Bronchial epithelial cell (primary cell): Measurements from ENCODE around the gene LASP1NB.

Experiments used
- DNase-seq: peaks from one replicate; pipeline ENCODE4 v3.0.0-alpha.2; 2010; ENCODE audit warnings: low read depth
- FAIRE-seq: peaks from 2 replicates; lab custom pipeline; 2011; peaks lifted over from hg19 to GRCh38; lab: Jason Lieb, UNC
- H3K27me3 ChIP-seq: 2 replicates; pipeline ENCODE4 v1.5.1; 2011; ENCODE audit warnings: low read length; ENCODE audit not compliant: control insufficient read depth, insufficient read depth
- H3K36me3 ChIP-seq: 2 replicates; pipeline ENCODE4 v1.5.1; 2011; ENCODE audit warnings: low read length; ENCODE audit not compliant: control insufficient read depth, insufficient read depth
- H3K4me3 ChIP-seq: 2 replicates; pipeline ENCODE4 v1.5.1; 2011; ENCODE audit warnings: mild to moderate bottlenecking, low read depth, low read length, control low read depth
- CTCF ChIP-seq: IDR thresholded peaks from 2 replicates; pipeline ENCODE4 v1.5.1; 2011; ENCODE audit warnings: mild to moderate bottlenecking, moderate library complexity, low read length, control low read depth, inconsistent platforms; ENCODE audit not compliant: insufficient read depth, severe bottlenecking

The LASP1NB gene

GRCh38 chr17:38893607-38894006, 31.8 kb upstream of the LASP1NB start:
- no peak for FAIRE-seq
- no peaks in the 10 kb centered on the region for H3K27me3 ChIP-seq
- DNase-seq, result no peak
- no peak overlapping the region for H3K4me3 ChIP-seq
- no peak for TF ChIP-seq CTCF
- H3K36me3 ChIP-seq, result peaks cover 39% of the 10 kb centered on the region

- H3K27me3 ChIP-seq, result no peaks in the 10 kb centered on the region
- peaks cover 44% of the 10 kb centered on the region for H3K36me3 ChIP-seq
- no peak for FAIRE-seq
Measured at GRCh38 chr17:38894276-38894675, 31.1 kb upstream of the LASP1NB start.

GRCh38 chr17:38896346-38896954, 29.0 kb upstream of the LASP1NB start:
- no peak overlapping the region for H3K4me3 ChIP-seq
- TF ChIP-seq CTCF, result no peak
- H3K27me3 ChIP-seq, result no peaks in the 10 kb centered on the region
- DNase-seq, result no peak
- H3K36me3 ChIP-seq, result peaks cover 34% of the 10 kb centered on the region
- FAIRE-seq, result no peak

More at GRCh38 chr17:38894276-38894675, 31.1 kb upstream of the LASP1NB start:
- H3K4me3 ChIP-seq, result no peak overlapping the region
- no peak for DNase-seq
- TF ChIP-seq CTCF, result no peak

GRCh38 chr17:38897176-38897575, 28.2 kb upstream of the LASP1NB start:
- DNase-seq (no peak), FAIRE-seq (no peak)
- no peak overlapping the region for H3K4me3 ChIP-seq
- no peak for TF ChIP-seq CTCF
- no peaks in the 10 kb centered on the region for H3K27me3 ChIP-seq
- H3K36me3 ChIP-seq, result peaks cover 34% of the 10 kb centered on the region

DNA sequence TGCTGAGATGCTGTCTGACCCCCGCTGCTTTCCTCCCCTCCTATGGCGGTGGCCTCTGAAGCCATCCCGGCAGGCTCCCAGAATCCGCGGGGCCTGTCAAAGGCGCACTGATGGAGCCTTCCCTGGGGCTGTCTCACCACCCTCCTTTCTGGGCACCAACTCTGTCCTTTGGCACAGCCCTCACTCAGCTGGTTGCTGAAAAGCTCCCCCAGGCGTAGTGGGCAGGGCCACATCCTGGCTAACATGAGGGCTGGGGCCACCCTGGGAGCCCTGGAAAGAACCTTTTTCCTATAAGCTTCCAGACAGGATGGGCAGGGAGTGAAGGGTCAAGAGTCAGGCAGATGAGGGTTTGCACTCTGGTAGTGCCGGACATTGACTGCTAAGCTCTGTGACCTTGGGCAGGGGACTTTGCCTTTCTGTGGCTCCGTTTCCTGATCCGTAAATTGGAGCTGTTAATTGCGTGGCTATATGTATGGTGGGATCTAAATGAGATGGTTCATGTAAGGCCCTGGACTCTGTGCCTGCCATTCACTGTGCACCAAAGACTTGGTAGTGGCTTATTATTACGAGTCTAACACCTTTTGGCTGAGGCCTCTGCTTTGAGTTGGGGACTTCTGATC, 27.6 kb upstream of the LASP1NB start:
- no peak for TF ChIP-seq CTCF
- no peak overlapping the region for H3K4me3 ChIP-seq
- DNase-seq (no peak), FAIRE-seq (no peak)
- peaks cover 30% of the 10 kb centered on the region for H3K36me3 ChIP-seq
- H3K27me3 ChIP-seq, result no peaks in the 10 kb centered on the region

DNA sequence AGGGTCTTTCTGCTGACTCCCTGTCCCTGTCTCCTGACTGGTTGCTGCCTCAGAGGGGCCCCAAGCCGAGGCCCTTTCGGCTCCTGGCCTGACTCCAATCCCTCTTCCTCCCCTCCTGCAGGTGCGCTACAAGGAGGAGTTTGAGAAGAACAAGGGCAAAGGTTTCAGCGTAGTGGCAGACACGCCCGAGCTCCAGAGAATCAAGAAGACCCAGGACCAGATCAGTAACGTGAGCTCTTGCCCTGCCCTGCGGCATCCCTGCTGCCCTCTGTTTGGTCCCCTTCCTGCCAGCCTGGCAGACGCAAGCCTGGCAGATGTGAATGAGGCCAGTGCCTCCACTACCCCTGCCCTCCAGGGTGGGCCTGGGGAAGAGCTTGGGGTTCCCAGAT, 27.1 kb upstream of the LASP1NB start:
- DNase-seq (no peak), FAIRE-seq (no peak)
- TF ChIP-seq CTCF, result no peak
- Histone ChIP-seq H3K4me3 (no peak overlapping the region), H3K27me3 (no peaks in the 10 kb centered on the region), H3K36me3 (peaks cover 33% of the 10 kb centered on the region)
